ENCODE results near the gene TGFBR3. TPM values are rescaled to one million over a fixed set of nuclear protein-coding genes. Genes with fewer than 3 reads are reported as not detected.
A peak's percentile ranks its signal among the peaks of the same experiment; 100 is the strongest.

TGFBR3 gene
- total and polyA plus RNA-seq, 5 donors from 2014 or later: 15.8 to 47.5 (median 20.0) TPM

GRCh38 chr1:91881280-91881679 is 4.7 kb downstream of the TGFBR3 start:
- ATAC-seq (ENCODE audit: low read depth in 2 of 2) (no peak), DNase-seq (no peak)
- peaks cover 42% of the 10 kb centered on the region for H3K4me1 ChIP-seq (ENCODE audit: control insufficient read depth, insufficient read depth, low read length, poor library complexity, severe bottlenecking)
- Mint-ChIP-seq H3K9me3 (no peaks in the 10 kb centered on the region), H3K4me3 (peak overlapping the region in 1 of 4 donors; percentile 64), H3K27me3 (peaks cover 5% of the 10 kb centered on the region), H3K36me3 (peaks cover 3% of the 10 kb centered on the region), H3K4me1 (peaks cover 24 to 60% (median 38%) of the 10 kb centered on the region in 4 donors), H3K27ac (no peak overlapping the region)
- H3K36me3 ChIP-seq (ENCODE audit: control insufficient read depth, insufficient read depth, low read length): no peaks in the 10 kb centered on the region
- no peaks in the 10 kb centered on the region for H3K9me3 ChIP-seq (ENCODE audit: control insufficient read depth in 2 of 2, low read length in 2 of 2)
- H3K4me3 ChIP-seq (ENCODE audit: low read depth, low read length): no peak overlapping the region
- H3K27me3 ChIP-seq (ENCODE audit: control insufficient read depth, insufficient read depth, low read length): no peaks in the 10 kb centered on the region
- no peak overlapping the region for H3K27ac ChIP-seq (ENCODE audit: insufficient read depth, low read length, poor library complexity, severe bottlenecking)

DNA sequence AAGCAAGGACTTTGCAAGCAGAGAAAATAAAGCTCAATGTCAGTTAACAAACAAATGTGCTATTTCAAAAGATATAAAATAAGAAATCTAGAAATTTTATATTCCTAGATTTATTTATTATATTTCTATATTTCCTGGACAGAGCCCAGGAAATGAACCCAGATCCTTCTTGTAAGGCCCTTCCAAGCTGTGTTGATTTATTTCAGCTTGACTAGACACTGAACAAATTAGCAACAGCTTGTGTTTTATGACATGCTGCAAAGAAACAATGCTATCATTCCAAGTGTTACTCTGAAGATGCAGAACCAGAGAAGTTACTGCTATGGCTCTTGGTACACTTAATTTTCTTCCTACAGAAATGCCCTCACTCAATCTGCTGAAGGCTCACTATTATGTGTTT is 6.2 kb downstream of the TGFBR3 start:
- no peak overlapping the region for H3K4me3 ChIP-seq (ENCODE audit: low read depth, low read length)
- H3K27me3 ChIP-seq (ENCODE audit: control insufficient read depth, insufficient read depth, low read length): no peaks in the 10 kb centered on the region
- no peaks in the 10 kb centered on the region for H3K9me3 ChIP-seq (ENCODE audit: control insufficient read depth in 2 of 2, low read length in 2 of 2)
- Mint-ChIP-seq H3K27me3 (peaks cover 5% of the 10 kb centered on the region), H3K9me3 (no peaks in the 10 kb centered on the region), H3K4me3 (no peak overlapping the region), H3K4me1 (peaks cover 20 to 69% (median 46%) of the 10 kb centered on the region in 4 donors), H3K27ac (no peak overlapping the region), H3K36me3 (peaks cover 7% of the 10 kb centered on the region)
- DNase-seq (no peak), ATAC-seq (ENCODE audit: low read depth in 2 of 2) (no peak)
- peaks cover 32% of the 10 kb centered on the region for H3K4me1 ChIP-seq (ENCODE audit: control insufficient read depth, insufficient read depth, low read length, poor library complexity, severe bottlenecking)
- no peaks in the 10 kb centered on the region for H3K36me3 ChIP-seq (ENCODE audit: control insufficient read depth, insufficient read depth, low read length)
- H3K27ac ChIP-seq (ENCODE audit: insufficient read depth, low read length, poor library complexity, severe bottlenecking): no peak overlapping the region

DNA sequence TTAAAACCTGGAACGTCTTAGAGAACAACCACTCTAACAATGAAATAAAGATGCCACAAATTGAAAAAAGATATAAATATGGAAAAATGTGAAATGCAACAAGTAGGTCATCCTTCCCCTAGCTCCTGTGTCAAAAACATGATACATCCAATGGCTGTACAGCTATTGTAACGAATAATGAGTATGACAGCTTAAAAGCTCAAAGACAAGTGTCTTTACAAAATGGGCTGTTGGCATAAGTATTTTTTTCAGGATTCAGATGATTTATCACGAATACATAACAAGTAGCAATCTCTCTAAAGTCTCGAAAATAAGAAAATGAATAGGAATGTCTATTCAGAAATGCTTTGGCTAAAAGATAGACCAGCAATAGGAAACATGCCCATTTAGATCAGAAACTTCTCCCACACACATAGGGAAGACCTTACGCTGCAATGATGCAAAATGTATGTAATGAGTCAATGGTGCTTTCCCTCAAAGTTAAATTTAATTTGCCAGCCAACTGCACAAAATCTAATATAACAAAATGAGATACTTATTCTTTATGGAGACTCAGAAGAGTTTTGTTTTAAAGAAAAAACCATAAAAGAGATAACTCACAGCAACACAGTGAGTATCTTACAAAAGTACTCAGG is 8.3 kb downstream of the TGFBR3 start:
- Mint-ChIP-seq H3K27me3 (no peaks in the 10 kb centered on the region), H3K9me3 (no peaks in the 10 kb centered on the region), H3K27ac (peak overlapping the region in 2 of 3 donors; percentile 2 to 7), H3K4me3 (peak overlapping the region in 1 of 4 donors; percentile 28), H3K36me3 (peaks cover 7% of the 10 kb centered on the region), H3K4me1 (peaks cover 16 to 59% (median 35%) of the 10 kb centered on the region in 4 donors)
- Histone ChIP-seq H3K27me3 (ENCODE audit: control insufficient read depth, insufficient read depth, low read length) (no peaks in the 10 kb centered on the region), H3K36me3 (ENCODE audit: control insufficient read depth, insufficient read depth, low read length) (no peaks in the 10 kb centered on the region), H3K4me3 (ENCODE audit: low read depth, low read length) (no peak overlapping the region), H3K9me3 (ENCODE audit: control insufficient read depth in 2 of 2, low read length in 2 of 2) (no peaks in the 10 kb centered on the region), H3K27ac (ENCODE audit: insufficient read depth, low read length, poor library complexity, severe bottlenecking) (no peak overlapping the region), H3K4me1 (ENCODE audit: control insufficient read depth, insufficient read depth, low read length, poor library complexity, severe bottlenecking) (peaks cover 22% of the 10 kb centered on the region)
- peak in 1 of 3 donors; percentile 24 for DNase-seq
- no peak for ATAC-seq (ENCODE audit: low read depth in 2 of 2)

- no peaks in the 10 kb centered on the region for H3K36me3 ChIP-seq (ENCODE audit: control insufficient read depth, insufficient read depth, low read length)
- Mint-ChIP-seq H3K27me3 (no peaks in the 10 kb centered on the region), H3K4me3 (no peak overlapping the region), H3K4me1 (peaks cover 18 to 65% (median 42%) of the 10 kb centered on the region in 4 donors), H3K9me3 (no peaks in the 10 kb centered on the region), H3K36me3 (peaks cover 7% of the 10 kb centered on the region), H3K27ac (peak overlapping the region in 1 of 3 donors; percentile 2)
- no peak overlapping the region for H3K4me3 ChIP-seq (ENCODE audit: low read depth, low read length)
- no peak overlapping the region for H3K27ac ChIP-seq (ENCODE audit: insufficient read depth, low read length, poor library complexity, severe bottlenecking)
- no peaks in the 10 kb centered on the region for H3K27me3 ChIP-seq (ENCODE audit: control insufficient read depth, insufficient read depth, low read length)
- peaks cover 29% of the 10 kb centered on the region for H3K4me1 ChIP-seq (ENCODE audit: control insufficient read depth, insufficient read depth, low read length, poor library complexity, severe bottlenecking)
- ATAC-seq (ENCODE audit: low read depth in 2 of 2): no peak
- H3K9me3 ChIP-seq (ENCODE audit: control insufficient read depth in 2 of 2, low read length in 2 of 2): no peaks in the 10 kb centered on the region
- DNase-seq: no peak
Observed at GRCh38 chr1:91876781-91877573, 9.0 kb downstream of the TGFBR3 start.

GRCh38 chr1:91876040-91876470 is 9.9 kb downstream of the TGFBR3 start:
- H3K9me3 Mint-ChIP-seq: no peaks in the 10 kb centered on the region
- H3K4me3 Mint-ChIP-seq: peak overlapping the region in 2 of 4 donors; percentile 5 to 66
- Histone ChIP-seq H3K36me3 (ENCODE audit: control insufficient read depth, insufficient read depth, low read length) (no peaks in the 10 kb centered on the region), H3K4me1 (ENCODE audit: control insufficient read depth, insufficient read depth, low read length, poor library complexity, severe bottlenecking) (peaks cover 38% of the 10 kb centered on the region), H3K9me3 (ENCODE audit: control insufficient read depth in 2 of 2, low read length in 2 of 2) (no peaks in the 10 kb centered on the region), H3K27me3 (ENCODE audit: control insufficient read depth, insufficient read depth, low read length) (no peaks in the 10 kb centered on the region), H3K27ac (ENCODE audit: insufficient read depth, low read length, poor library complexity, severe bottlenecking) (no peak overlapping the region), H3K4me3 (ENCODE audit: low read depth, low read length) (no peak overlapping the region)
- peaks cover 21 to 70% (median 51%) of the 10 kb centered on the region in 4 donors for H3K4me1 Mint-ChIP-seq
- peaks cover 7% of the 10 kb centered on the region for H3K36me3 Mint-ChIP-seq
- DNase-seq (peak in 1 of 3 donors; percentile 21), ATAC-seq (ENCODE audit: low read depth in 2 of 2) (no peak)
- H3K27me3 Mint-ChIP-seq: no peaks in the 10 kb centered on the region
- H3K27ac Mint-ChIP-seq: peak overlapping the region in 1 of 3 donors; percentile 20

DNA sequence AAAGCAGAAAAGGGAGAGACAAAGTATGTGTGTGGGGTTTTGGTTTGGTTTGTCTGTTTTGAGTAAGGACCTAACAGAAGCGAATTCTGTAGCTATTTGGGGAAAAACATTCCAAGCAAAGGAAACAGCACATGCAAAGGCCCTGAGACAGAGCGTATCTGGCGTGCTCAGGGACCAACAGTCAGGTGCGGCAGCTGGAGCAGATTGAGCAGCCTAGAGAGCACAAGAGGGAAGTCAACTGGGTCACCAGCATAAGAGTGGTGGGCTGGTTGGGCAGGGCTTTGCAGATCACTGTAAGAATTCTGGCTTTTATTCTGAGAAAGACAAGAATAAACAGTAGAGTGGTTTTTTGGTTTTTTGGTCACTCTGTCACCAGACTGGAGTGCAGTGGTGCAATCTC is 11.8 kb downstream of the TGFBR3 start:
- no peak overlapping the region for H3K4me3 ChIP-seq (ENCODE audit: low read depth, low read length)
- ATAC-seq (ENCODE audit: low read depth in 2 of 2): no peak

DNA sequence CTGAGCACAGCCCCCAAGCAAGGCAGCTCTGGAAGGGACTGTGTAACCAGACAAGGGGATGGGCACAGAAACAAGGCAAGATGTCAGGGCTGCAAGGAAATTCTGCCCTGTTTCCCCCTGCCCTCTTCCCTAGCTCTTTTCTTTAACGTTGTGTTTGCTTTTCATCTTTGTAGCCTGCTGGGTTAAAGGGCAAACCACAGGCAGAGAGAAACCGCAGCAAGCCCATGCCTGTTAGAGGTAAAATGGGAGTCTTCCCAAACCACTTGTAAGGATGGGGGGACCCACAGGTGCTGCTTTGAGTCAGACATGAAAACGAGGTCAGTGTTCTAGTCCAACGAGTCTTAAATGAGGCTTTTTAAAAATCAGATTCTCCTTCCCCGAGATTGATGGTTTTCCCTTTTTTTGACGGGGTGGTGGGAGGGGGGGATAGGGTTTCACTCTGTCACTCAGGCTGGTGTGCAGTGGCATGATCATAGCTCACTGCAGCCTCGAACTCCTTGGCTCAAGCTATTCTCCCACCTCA is 13.3 kb downstream of the TGFBR3 start:
- Histone ChIP-seq H3K4me3 (ENCODE audit: low read depth, low read length) (peak overlapping the region; percentile 54), H3K36me3 (ENCODE audit: control insufficient read depth, insufficient read depth, low read length) (no peaks in the 10 kb centered on the region), H3K9me3 (ENCODE audit: control insufficient read depth in 2 of 2, low read length in 2 of 2) (no peaks in the 10 kb centered on the region), H3K4me1 (ENCODE audit: control insufficient read depth, insufficient read depth, low read length, poor library complexity, severe bottlenecking) (peaks cover 38% of the 10 kb centered on the region), H3K27ac (ENCODE audit: insufficient read depth, low read length, poor library complexity, severe bottlenecking) (no peak overlapping the region), H3K27me3 (ENCODE audit: control insufficient read depth, insufficient read depth, low read length) (no peaks in the 10 kb centered on the region)
- peaks cover 4% of the 10 kb centered on the region for H3K36me3 Mint-ChIP-seq
- ATAC-seq (ENCODE audit: low read depth in 2 of 2) (no peak), DNase-seq (peak in 1 of 3 donors; percentile 33)
- peak overlapping the region; percentile 0 to 81 (median 39) for H3K4me3 Mint-ChIP-seq
- peaks cover 25 to 72% (median 52%) of the 10 kb centered on the region in 4 donors for H3K4me1 Mint-ChIP-seq
- no peaks in the 10 kb centered on the region for H3K27me3 Mint-ChIP-seq
- H3K9me3 Mint-ChIP-seq: no peaks in the 10 kb centered on the region
- peak overlapping the region in 2 of 3 donors; percentile 70 to 73 for H3K27ac Mint-ChIP-seq

More for the DNA sequence above, 11.8 kb downstream of the TGFBR3 start:
- Histone ChIP-seq H3K27me3 (ENCODE audit: control insufficient read depth, insufficient read depth, low read length) (no peaks in the 10 kb centered on the region), H3K36me3 (ENCODE audit: control insufficient read depth, insufficient read depth, low read length) (no peaks in the 10 kb centered on the region), H3K4me1 (ENCODE audit: control insufficient read depth, insufficient read depth, low read length, poor library complexity, severe bottlenecking) (peaks cover 46% of the 10 kb centered on the region), H3K9me3 (ENCODE audit: control insufficient read depth in 2 of 2, low read length in 2 of 2) (no peaks in the 10 kb centered on the region), H3K27ac (ENCODE audit: insufficient read depth, low read length, poor library complexity, severe bottlenecking) (no peak overlapping the region)
- no peak for DNase-seq
- Mint-ChIP-seq H3K27me3 (no peaks in the 10 kb centered on the region), H3K4me3 (peak overlapping the region in 1 of 4 donors; percentile 50), H3K27ac (no peak overlapping the region), H3K4me1 (peaks cover 28 to 79% (median 60%) of the 10 kb centered on the region in 4 donors), H3K9me3 (no peaks in the 10 kb centered on the region), H3K36me3 (peaks cover 4% of the 10 kb centered on the region)
